ENCODE data around the gene JAK1.

DNA sequence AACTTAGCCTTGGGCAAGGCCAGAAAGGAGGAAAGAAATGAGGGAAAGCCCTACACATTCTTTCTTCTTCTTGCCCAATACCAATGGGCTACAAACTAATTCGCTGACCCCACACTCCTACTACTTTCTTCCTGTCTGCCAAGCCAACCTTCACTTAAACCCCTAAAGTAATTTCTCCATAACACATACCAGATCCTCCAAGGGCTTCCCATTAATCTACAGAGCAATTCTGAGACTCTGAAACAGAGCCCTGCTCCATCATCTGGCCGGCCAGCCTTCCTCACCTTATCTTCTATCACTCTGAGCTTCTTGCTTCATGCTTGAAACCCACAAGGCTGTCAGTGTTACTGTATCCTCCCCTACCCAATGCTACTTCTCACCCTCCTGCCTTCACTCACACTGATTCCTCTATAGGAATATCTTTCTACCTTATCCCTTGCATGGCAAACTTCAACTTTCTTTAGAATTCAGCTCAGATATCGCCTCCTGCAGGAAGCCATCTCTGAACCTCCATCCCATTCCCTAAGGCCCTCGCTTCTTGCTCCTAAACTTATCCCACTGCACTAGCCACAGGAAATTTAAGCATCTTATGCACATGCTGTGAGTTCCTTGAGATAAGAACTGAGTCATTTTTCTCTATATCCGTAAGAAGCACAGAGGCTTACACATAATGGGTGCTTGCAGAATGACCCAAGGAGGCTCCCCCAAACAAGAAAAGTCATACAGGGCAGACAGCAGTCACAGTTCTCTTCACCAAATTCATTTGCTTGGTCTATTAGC is 81.9 kb downstream of the JAK1 start:
- TF ChIP-seq TAF1 (IDR thresholded peaks at IDR 0.05; ENCODE audit: low read depth) (no peak), CEBPB (IDR thresholded peaks at IDR 0.05) (no peak)

Measured in Ishikawa (cell line).